GM19240 (cell line): ENCODE data around the gene SH3BP5.
A peak's percentile ranks its signal among the peaks of the same experiment; 100 is the strongest.

Experiments
- DNase-seq: peaks from one replicate; pipeline ENCODE4 v3.0.0; 2011; ENCODE audit warnings: low spot score; ENCODE audit not compliant: insufficient read length

SH3BP5 gene

GRCh38 chr3:15299036-15299435 is 33.4 kb downstream of the SH3BP5 start:
- no peak for DNase-seq

DNA sequence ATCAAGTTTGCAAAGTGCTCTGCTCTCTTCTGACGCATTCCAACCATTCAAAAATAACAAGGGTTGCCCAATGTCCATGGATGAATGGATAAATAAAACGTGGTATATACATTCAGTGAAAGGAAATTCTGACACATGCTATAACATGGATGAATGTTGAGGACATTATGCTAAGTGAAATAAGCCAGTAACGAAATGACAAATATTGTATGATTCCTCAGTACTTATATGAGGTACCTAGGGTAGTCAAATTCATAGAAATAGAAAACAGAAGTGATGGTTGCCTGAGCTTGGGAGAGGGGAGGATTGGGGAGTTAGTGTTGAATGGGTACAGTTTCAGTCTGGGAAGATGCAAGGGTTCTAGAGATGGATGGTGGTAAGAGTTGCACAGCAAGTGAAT is 33.9 kb downstream of the SH3BP5 start:
- DNase-seq, result no peak

DNA sequence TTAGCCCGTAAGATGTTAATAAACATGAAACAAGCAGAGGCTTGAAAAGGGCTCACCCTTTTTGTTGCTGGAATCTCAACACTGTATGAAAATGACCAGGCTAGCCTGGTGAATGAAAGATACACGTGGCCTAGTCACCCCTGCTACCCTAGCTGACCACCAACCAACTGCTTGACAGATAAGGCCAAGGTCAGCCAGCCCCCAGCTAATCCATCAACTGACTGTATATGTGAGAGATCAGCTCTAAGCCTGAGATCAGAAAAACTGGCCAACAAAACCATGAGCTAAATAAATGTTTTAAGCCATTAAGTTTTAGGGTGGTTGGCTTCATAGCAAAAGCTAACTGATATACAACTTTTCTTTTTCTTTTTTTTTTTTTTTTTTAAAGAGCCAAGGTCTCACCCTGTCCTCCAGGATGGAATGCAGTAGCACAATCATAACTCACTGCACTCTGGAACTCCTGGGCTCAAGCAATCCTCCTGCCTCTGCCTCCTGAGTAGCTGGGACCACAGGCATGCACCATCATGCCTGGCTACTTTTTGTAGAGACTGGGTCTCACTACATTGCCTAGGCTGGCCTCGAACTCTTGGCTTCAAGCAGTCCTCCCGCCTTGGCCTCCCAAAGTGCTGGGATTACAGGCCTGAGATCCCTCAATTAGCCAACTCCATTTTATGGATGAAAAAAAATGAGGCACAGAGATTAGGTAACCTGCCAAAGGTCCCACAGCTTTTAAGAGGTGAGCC is 34.6 kb downstream of the SH3BP5 start:
- no peak for DNase-seq

- no peak for DNase-seq
Observed at GRCh38 chr3:15295506-15295905, 36.9 kb downstream of the SH3BP5 start.

- DNase-seq, result no peak
Observed at GRCh38 chr3:15294929-15295328, 37.5 kb downstream of the SH3BP5 start.

DNA sequence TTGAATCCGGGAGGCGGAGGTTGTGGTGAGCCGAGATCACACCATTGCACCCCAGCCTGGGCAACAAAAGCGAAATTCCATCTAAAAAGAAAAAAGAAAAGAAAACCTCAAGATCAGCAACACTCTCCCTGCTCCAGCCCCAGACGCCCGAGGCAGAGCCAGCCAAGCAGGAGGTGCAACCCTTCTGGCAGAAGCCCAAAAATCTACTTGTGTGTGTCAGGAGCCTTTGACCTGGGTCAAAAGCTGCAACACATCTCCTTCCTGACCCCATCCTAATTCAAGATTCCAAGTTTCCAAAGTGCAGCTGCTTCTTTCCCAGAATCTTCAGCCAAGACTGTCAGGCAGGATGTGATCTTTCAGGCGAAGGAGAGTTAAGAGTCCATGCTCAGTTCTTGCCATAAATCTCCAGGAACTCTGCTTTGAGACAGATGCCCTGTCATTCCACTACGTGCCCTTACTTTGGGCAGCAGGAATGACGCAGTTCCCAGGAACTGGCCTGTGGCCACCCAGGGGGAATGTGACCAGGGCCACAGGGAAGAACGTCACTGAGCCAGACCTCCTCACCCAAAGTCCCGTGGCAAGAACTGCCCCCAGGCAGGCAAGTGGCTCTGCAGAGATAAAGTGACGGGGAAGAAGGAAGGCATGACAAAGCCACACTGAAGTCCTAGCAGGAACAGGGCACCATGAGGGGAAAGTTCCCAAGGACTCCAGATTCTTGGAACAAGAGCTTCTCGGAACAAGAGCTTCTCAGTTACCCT is 39.4 kb downstream of the SH3BP5 start:
- DNase-seq, result no peak

- DNase-seq, result peak; percentile 49
Observed at GRCh38 chr3:15291589-15292541, 40.5 kb downstream of the SH3BP5 start.

- DNase-seq, result no peak
Observed at GRCh38 chr3:15290736-15291135, 41.6 kb downstream of the SH3BP5 start.

- no peak for DNase-seq
Observed at GRCh38 chr3:15289661-15290060, 42.7 kb downstream of the SH3BP5 start.

DNA sequence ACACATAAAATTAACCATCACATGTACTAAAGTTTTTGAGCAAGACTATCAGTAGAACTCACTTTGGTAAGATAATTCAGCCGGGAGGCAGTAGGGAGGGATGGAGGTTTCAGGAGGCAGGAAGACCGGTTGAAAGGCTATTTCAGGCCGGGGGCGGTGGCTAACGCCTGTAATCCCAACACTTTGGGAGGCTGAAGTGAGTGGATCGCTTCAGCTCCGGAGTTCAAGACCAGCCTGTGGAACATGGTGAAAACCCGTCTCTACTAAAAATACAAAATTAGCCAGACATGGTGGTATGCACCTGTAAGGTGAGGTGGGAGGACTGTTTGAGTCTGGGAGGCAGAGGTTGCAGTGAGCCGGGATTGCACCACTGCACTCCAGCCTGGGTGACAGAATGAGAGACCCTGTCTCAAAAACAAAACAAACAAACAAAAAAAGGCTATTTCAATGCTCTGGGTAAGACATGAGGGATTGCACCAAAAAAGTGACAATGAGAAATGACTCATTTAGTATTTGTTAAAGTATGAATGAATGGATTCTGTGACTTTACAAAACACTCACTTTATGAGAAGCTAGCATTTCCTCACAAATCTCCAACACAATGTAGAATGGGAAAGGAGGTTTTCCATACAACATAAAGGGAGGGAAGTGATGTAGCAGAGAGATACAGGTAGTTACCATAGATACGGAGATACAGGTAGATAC is 43.9 kb downstream of the SH3BP5 start:
- DNase-seq, result no peak

DNA sequence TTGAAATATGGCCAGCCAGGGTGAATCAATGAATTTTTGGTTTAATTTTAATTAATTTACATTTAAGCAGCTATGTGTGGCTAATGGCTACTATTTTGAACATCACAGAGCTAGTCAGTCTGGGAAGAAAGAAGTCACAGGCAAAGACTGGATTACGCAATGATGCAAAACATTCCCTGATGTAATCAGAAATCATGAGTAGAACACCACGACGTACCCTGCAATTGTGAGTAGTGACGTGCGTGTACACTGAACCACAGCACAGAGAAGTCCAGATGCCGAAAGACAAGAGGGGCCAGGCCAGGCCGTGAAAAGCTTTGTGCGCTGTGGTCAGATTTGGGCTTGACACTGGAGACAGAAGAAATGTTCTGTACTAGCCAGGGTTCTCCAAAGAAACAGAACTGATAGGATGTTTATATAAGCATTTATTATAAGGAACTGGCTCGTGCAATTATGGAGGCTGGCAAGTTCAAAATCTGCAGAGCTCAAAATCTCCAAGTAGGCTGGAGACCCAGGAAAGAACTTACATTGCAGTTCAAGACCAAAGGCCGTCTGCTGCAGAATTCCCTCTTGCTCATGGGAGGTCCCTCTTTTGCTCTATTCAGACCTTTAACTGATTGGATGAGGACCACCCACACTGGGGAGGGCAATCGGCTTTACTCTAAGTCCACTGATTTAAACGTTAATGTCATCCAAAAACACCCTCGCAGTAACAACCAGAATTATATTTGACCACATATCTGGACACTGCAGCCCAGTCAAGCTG is 44.6 kb downstream of the SH3BP5 start:
- DNase-seq, result no peak

DNA sequence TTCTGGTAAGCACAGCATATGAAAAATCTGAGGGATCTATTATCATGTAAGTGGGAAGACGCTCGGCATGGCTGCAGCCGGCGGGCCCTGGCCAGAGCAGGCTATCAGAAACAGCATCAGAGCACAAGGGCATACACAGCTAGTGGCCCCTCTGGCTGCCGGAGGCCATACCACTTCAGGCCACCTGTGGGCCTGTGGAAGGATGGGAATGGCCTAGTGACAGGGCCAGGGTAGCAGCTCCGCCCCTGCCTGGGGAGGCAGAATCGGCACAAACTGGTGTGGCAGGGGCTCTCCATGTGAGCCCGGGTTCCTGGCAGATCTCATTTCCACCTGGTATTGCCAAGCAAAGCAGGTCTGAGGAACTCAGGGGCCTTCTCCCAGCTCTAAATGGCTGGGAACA is 46.4 kb downstream of the SH3BP5 start:
- DNase-seq, result no peak

DNA sequence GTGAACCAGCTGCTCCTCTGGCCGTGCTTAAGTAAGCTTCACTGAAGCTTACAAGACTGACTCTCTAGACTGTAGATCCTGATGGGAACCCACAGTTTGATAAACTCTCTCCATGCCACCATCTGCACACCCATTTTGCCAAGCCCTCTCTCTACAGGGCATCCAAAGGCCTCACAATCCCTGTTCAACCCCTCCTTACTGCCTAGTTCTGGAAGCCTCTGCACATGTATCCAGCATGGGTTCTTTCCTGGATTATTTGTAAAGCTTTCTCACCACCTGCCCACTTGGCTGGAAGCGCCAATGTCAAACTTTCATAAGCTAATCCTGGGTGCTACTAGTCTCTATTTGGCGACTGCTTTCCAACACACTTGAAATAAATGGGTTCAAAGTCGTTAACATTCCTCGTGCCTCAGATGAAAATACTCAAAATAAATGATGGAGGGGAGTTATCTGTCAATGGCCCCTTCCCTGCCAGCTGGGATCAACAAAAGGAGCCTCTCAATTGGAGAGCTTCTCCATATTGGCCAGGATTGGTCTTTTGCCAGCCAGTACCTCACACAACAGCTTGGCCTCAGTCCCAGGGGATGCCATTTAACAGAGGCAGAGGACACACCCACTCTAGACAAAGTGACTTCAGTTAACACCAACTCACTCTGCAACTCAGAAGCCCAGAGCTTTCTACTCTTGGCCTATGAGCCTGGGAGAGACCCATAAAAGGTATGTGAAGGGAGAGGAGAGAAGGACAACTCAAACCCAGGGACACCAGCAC is 48.1 kb downstream of the SH3BP5 start:
- DNase-seq, result no peak

GRCh38 chr3:15283702-15284101 is 48.7 kb downstream of the SH3BP5 start:
- DNase-seq, result no peak

GRCh38 chr3:15281817-15282216 is 50.6 kb downstream of the SH3BP5 start:
- DNase-seq, result no peak

DNA sequence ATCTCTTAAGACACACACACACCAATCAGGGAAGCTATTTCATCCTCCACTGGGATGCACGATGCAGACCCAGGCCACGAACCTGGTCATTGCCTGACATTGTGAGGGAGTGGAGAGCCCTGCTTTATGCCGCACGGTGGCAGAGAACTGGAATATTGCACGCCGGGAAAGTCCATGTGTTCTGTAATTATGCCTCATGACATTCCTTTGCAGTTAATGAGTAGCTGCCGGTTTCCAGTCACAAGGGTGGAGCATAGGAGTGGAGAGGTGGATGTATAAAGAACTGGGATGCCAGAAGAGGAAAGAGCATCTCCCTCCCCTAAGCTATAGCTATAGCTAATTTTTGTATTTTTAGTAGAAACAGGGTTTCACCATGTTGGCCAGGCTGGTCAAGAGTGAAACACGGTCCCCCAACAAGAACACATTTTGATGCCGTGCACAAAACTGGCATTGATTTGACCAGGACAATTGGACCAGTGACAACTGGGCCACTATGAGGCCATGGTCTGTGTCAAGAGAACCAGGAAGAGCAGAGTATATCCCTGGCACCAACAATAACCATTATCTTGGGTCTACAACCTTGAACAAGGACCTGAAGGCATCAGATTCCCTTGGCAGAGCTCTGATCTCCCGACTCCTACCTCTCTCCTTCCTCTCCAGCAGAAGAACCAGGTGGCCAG is 51.4 kb downstream of the SH3BP5 start:
- DNase-seq, result no peak

DNA sequence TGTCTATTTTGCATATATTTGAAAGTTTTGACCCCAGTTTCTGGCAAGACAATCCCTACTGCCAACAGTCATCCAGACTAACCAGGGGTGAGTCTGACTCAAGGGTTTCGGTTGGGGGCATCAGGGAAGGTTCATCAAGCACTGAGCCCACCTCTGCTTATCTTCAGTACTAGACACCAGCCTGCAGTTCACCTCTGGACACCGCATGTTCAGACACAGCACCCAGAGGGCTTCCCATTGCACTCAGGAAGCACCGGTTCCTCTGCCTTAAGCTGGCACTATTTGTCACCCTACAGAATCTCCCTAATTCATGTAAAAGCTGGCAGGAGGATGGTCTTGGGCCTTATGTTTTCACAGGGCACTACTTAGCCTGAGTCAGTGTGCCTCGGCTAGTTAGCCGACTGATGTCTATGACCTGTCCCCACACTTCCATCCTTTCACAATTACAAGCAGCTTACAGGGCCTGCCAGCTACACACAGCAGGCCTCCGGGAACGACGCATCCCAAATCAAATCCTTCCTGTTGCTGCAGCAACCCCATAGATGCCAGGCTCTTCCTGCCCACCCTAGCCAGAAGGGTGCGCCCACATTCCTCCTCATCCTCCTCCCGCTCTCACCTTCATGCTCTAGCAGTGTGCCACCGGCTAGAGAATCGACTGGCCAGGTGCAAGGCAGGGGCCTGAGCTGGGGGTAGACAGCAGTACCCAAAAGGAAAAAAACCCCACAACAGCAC is 52.5 kb downstream of the SH3BP5 start:
- no peak for DNase-seq

DNA sequence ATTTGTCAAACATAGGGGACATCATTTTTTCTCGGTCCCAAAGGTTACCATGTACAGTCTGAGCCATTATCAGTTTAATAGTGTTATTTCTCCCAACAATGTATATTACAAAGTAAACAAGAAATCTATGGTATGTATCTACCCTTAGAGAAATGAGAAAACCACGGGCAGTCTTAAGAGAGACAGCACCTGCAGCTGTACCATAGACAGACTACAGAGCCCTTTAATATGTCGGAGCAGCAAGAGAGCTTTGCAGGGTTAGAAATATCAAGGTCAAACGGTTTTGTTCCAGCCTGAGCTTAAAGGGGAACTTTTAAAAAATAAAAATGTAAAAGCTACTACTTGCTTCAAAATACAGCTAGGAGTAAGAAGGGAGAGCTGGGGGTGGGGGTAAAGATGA is 53.2 kb downstream of the SH3BP5 start:
- no peak for DNase-seq
